ENCODE data around the gene TMEM266.

Gene TMEM266

GRCh38 chr15:76206325-76206976, 146.7 kb downstream of the TMEM266 start:
- Histone ChIP-seq H2AK5ac (ENCODE audit: low read length) (no peak overlapping the region), H3K36me3 (ENCODE audit: control insufficient read depth, insufficient read depth, low read length) (no peaks in the 10 kb centered on the region), H3K56ac (ENCODE audit: low read length) (no peak overlapping the region), H3K4me1 (ENCODE audit: control insufficient read depth, low read depth, low read length) (no peaks in the 10 kb centered on the region), H3K4me3 (ENCODE audit: low read length) (no peak overlapping the region), H2BK5ac (ENCODE audit: low read length) (no peak overlapping the region), H2BK15ac (replicated peaks; ENCODE audit: low read depth) (no peak overlapping the region), H3K23ac (ENCODE audit: low read length) (no peak overlapping the region), H2BK120ac (ENCODE audit: low read depth, low read length) (no peak overlapping the region), H3K79me2 (ENCODE audit: control insufficient read depth, insufficient read depth, low read length) (no peaks in the 10 kb centered on the region), H4K5ac (ENCODE audit: low read length) (no peak overlapping the region), H4K8ac (ENCODE audit: low read depth, low read length) (no peak overlapping the region), H3K79me1 (ENCODE audit: low read length) (no peaks in the 10 kb centered on the region), H3K9ac (ENCODE audit: low read length) (no peak overlapping the region), H3K27ac (ENCODE audit: low read depth, low read length) (no peak overlapping the region), H3K4ac (ENCODE audit: low read depth, low read length) (no peak overlapping the region), H3K18ac (ENCODE audit: low read length) (no peak overlapping the region), H3K4me2 (ENCODE audit: low read length) (no peak overlapping the region), H3K27me3 (ENCODE audit: insufficient read depth, low read length, poor library complexity) (no peaks in the 10 kb centered on the region)
- WGBS (ENCODE audit: extremely low coverage, insufficient coverage, low lambda C conversion rate), result no CpG with 5 or more reads among the region's 4 CpGs
- DNase-seq, result no peak

- Histone ChIP-seq H3K18ac (ENCODE audit: low read length) (no peak overlapping the region), H3K4me3 (ENCODE audit: low read length) (no peak overlapping the region), H3K27ac (ENCODE audit: low read depth, low read length) (no peak overlapping the region), H3K9ac (ENCODE audit: low read length) (no peak overlapping the region), H2BK5ac (ENCODE audit: low read length) (no peak overlapping the region), H2AK5ac (ENCODE audit: low read length) (no peak overlapping the region), H3K4me1 (ENCODE audit: control insufficient read depth, low read depth, low read length) (no peaks in the 10 kb centered on the region), H2BK15ac (replicated peaks; ENCODE audit: low read depth) (no peak overlapping the region), H3K56ac (ENCODE audit: low read length) (no peak overlapping the region), H3K4me2 (ENCODE audit: low read length) (no peak overlapping the region), H3K4ac (ENCODE audit: low read depth, low read length) (no peak overlapping the region), H3K23ac (ENCODE audit: low read length) (peak overlapping the region; percentile 24), H2BK120ac (ENCODE audit: low read depth, low read length) (no peak overlapping the region), H3K79me1 (ENCODE audit: low read length) (no peaks in the 10 kb centered on the region), H4K8ac (ENCODE audit: low read depth, low read length) (no peak overlapping the region), H3K36me3 (ENCODE audit: control insufficient read depth, insufficient read depth, low read length) (no peaks in the 10 kb centered on the region), H4K5ac (ENCODE audit: low read length) (no peak overlapping the region), H3K79me2 (ENCODE audit: control insufficient read depth, insufficient read depth, low read length) (no peaks in the 10 kb centered on the region), H3K27me3 (ENCODE audit: insufficient read depth, low read length, poor library complexity) (no peaks in the 10 kb centered on the region)
- WGBS (ENCODE audit: extremely low coverage, insufficient coverage, low lambda C conversion rate), result no CpG with 5 or more reads among the region's 8 CpGs
- no peak for DNase-seq
Observed at GRCh38 chr15:76208084-76208785, 148.4 kb downstream of the TMEM266 start.

GRCh38 chr15:76208786-76209424, 149.1 kb downstream of the TMEM266 start:
- Histone ChIP-seq H2BK120ac (ENCODE audit: low read depth, low read length) (no peak overlapping the region), H3K18ac (ENCODE audit: low read length) (no peak overlapping the region), H3K79me1 (ENCODE audit: low read length) (no peaks in the 10 kb centered on the region), H3K27ac (ENCODE audit: low read depth, low read length) (no peak overlapping the region), H3K27me3 (ENCODE audit: insufficient read depth, low read length, poor library complexity) (no peaks in the 10 kb centered on the region), H3K79me2 (ENCODE audit: control insufficient read depth, insufficient read depth, low read length) (no peaks in the 10 kb centered on the region), H3K4me2 (ENCODE audit: low read length) (no peak overlapping the region), H3K9ac (ENCODE audit: low read length) (no peak overlapping the region), H2AK5ac (ENCODE audit: low read length) (no peak overlapping the region), H2BK15ac (replicated peaks; ENCODE audit: low read depth) (no peak overlapping the region), H3K4me3 (ENCODE audit: low read length) (no peak overlapping the region), H3K23ac (ENCODE audit: low read length) (no peak overlapping the region), H4K8ac (ENCODE audit: low read depth, low read length) (no peak overlapping the region), H3K4me1 (ENCODE audit: control insufficient read depth, low read depth, low read length) (no peaks in the 10 kb centered on the region), H3K56ac (ENCODE audit: low read length) (no peak overlapping the region), H3K36me3 (ENCODE audit: control insufficient read depth, insufficient read depth, low read length) (no peaks in the 10 kb centered on the region), H3K4ac (ENCODE audit: low read depth, low read length) (no peak overlapping the region), H4K5ac (ENCODE audit: low read length) (no peak overlapping the region), H2BK5ac (ENCODE audit: low read length) (no peak overlapping the region)
- no CpG with 5 or more reads among the region's 2 CpGs for WGBS (ENCODE audit: extremely low coverage, insufficient coverage, low lambda C conversion rate)
- DNase-seq, result no peak

GRCh38 chr15:76209523-76209922, 149.7 kb downstream of the TMEM266 start:
- no peak overlapping the region for H3K4me3 ChIP-seq (ENCODE audit: low read length)
- no peaks in the 10 kb centered on the region for H3K36me3 ChIP-seq (ENCODE audit: control insufficient read depth, insufficient read depth, low read length)
- no peak overlapping the region for H4K5ac ChIP-seq (ENCODE audit: low read length)
- no peak overlapping the region for H3K4ac ChIP-seq (ENCODE audit: low read depth, low read length)
- H2AK5ac ChIP-seq (ENCODE audit: low read length), result no peak overlapping the region
- H2BK5ac ChIP-seq (ENCODE audit: low read length), result no peak overlapping the region
- H3K56ac ChIP-seq (ENCODE audit: low read length), result no peak overlapping the region
- no peaks in the 10 kb centered on the region for H3K79me1 ChIP-seq (ENCODE audit: low read length)
- H3K23ac ChIP-seq (ENCODE audit: low read length), result no peak overlapping the region
- H3K4me1 ChIP-seq (ENCODE audit: control insufficient read depth, low read depth, low read length), result no peaks in the 10 kb centered on the region
- no peak overlapping the region for H3K27ac ChIP-seq (ENCODE audit: low read depth, low read length)
- no peak overlapping the region for H3K9ac ChIP-seq (ENCODE audit: low read length)
- WGBS (ENCODE audit: extremely low coverage, insufficient coverage, low lambda C conversion rate), result no CpG with 5 or more reads among the region's 1 CpG
- H3K4me2 ChIP-seq (ENCODE audit: low read length), result no peak overlapping the region
- no peak for DNase-seq
- no peaks in the 10 kb centered on the region for H3K79me2 ChIP-seq (ENCODE audit: control insufficient read depth, insufficient read depth, low read length)
- no peak overlapping the region for H4K8ac ChIP-seq (ENCODE audit: low read depth, low read length)
- H2BK120ac ChIP-seq (ENCODE audit: low read depth, low read length), result no peak overlapping the region
- no peaks in the 10 kb centered on the region for H3K27me3 ChIP-seq (ENCODE audit: insufficient read depth, low read length, poor library complexity)
- no peak overlapping the region for H2BK15ac ChIP-seq (replicated peaks; ENCODE audit: low read depth)
- H3K18ac ChIP-seq (ENCODE audit: low read length), result no peak overlapping the region

GRCh38 chr15:76209942-76210341, 150.2 kb downstream of the TMEM266 start:
- H3K56ac ChIP-seq (ENCODE audit: low read length), result no peak overlapping the region
- no CpG with 5 or more reads among the region's 3 CpGs for WGBS (ENCODE audit: extremely low coverage, insufficient coverage, low lambda C conversion rate)
- H3K27me3 ChIP-seq (ENCODE audit: insufficient read depth, low read length, poor library complexity), result no peaks in the 10 kb centered on the region
- H2BK120ac ChIP-seq (ENCODE audit: low read depth, low read length), result no peak overlapping the region
- no peak overlapping the region for H2AK5ac ChIP-seq (ENCODE audit: low read length)
- no peak overlapping the region for H2BK5ac ChIP-seq (ENCODE audit: low read length)
- H4K5ac ChIP-seq (ENCODE audit: low read length), result no peak overlapping the region
- no peak overlapping the region for H3K4me3 ChIP-seq (ENCODE audit: low read length)
- no peaks in the 10 kb centered on the region for H3K79me1 ChIP-seq (ENCODE audit: low read length)
- H4K8ac ChIP-seq (ENCODE audit: low read depth, low read length), result no peak overlapping the region
- H3K18ac ChIP-seq (ENCODE audit: low read length), result no peak overlapping the region
- H3K4ac ChIP-seq (ENCODE audit: low read depth, low read length), result no peak overlapping the region
- H3K79me2 ChIP-seq (ENCODE audit: control insufficient read depth, insufficient read depth, low read length), result no peaks in the 10 kb centered on the region
- no peak overlapping the region for H3K27ac ChIP-seq (ENCODE audit: low read depth, low read length)
- no peaks in the 10 kb centered on the region for H3K36me3 ChIP-seq (ENCODE audit: control insufficient read depth, insufficient read depth, low read length)
- no peak overlapping the region for H3K9ac ChIP-seq (ENCODE audit: low read length)
- no peaks in the 10 kb centered on the region for H3K4me1 ChIP-seq (ENCODE audit: control insufficient read depth, low read depth, low read length)
- no peak overlapping the region for H2BK15ac ChIP-seq (replicated peaks; ENCODE audit: low read depth)
- no peak overlapping the region for H3K23ac ChIP-seq (ENCODE audit: low read length)
- H3K4me2 ChIP-seq (ENCODE audit: low read length), result no peak overlapping the region
- DNase-seq, result no peak

All from mesendoderm (in vitro differentiated cells).